MG63 (cell line): ENCODE results near the gene OR1F1. TPM values are rescaled to one million over a fixed set of nuclear protein-coding genes. Genes with fewer than 3 reads are reported as not detected.
"Not testable (repeated sequence)": the region's sequence is repeated elsewhere in the genome, so short reads cannot be mapped to it uniquely, and the experiment has no call there.

Source experiments
- DNase-seq: peaks from one replicate; pipeline ENCODE4 v3.0.0-alpha.2; 2020
- H3K27me3 ChIP-seq: fragments of 250-450 bp; sonication (Bioruptor Pico); 2 replicates; pipeline ENCODE4 v1.5.1; 2020; ENCODE audit warnings: mild to moderate bottlenecking, moderate library complexity
- H3K36me3 ChIP-seq: fragments of 250-450 bp; sonication (Bioruptor Pico); 2 replicates; pipeline ENCODE4 v1.5.1; 2020; ENCODE audit warnings: mild to moderate bottlenecking, moderate library complexity
- H3K4me3 ChIP-seq: fragments of 250-450 bp; sonication (Bioruptor Pico); 2 replicates; pipeline ENCODE4 v1.5.1; 2020; ENCODE audit warnings: mild to moderate bottlenecking, moderate library complexity
- H3K9me3 ChIP-seq: fragments of 250-450 bp; sonication (Bioruptor Pico); 2 replicates; pipeline ENCODE4 v1.5.1; 2020; ENCODE audit warnings: mild to moderate bottlenecking, moderate library complexity
- total RNA-seq: library from RNA; depleted of rRNA; stranded (reverse); fragments of >200 nt; shearing (Covaris generic); gene quantifications from 2 replicates; pipeline ENCODE4 v1.2.3, GENCODE V29; 2014; ENCODE audit warnings: low replicate concordance

OR1F1 gene
- total RNA-seq, 1 experiment from 2014 or later, result not detected

GRCh38 chr16:3183445-3184139, 4.4 kb upstream of the OR1F1 start:
- no peaks in the 10 kb centered on the region for H3K9me3 ChIP-seq
- peaks cover 6% of the 10 kb centered on the region for H3K27me3 ChIP-seq
- H3K36me3 ChIP-seq, result no peaks in the 10 kb centered on the region
- peak; percentile 61 for DNase-seq
- peak overlapping the region; percentile 61 for H3K4me3 ChIP-seq

- Histone ChIP-seq H3K36me3 (no peaks in the 10 kb centered on the region), H3K4me3 (peak overlapping the region; percentile 64), H3K9me3 (no peaks in the 10 kb centered on the region), H3K27me3 (peaks cover 6% of the 10 kb centered on the region; the same call in 1 of the 2 replicates)
- no peak for DNase-seq
These were observed 886 bp upstream of the OR1F1 start for GRCh38 chr16:3186946-3187690.

- no peaks in the 10 kb centered on the region for H3K9me3 ChIP-seq
- no peaks in the 10 kb centered on the region for H3K36me3 ChIP-seq
- H3K27me3 ChIP-seq, result peaks cover 6% of the 10 kb centered on the region; the same call in 1 of the 2 replicates
- peak overlapping the region; percentile 64 for H3K4me3 ChIP-seq
- no peak for DNase-seq
These were observed 596 bp downstream of the OR1F1 start for GRCh38 chr16:3188675-3188924.

GRCh38 chr16:3188925-3189825, 1.2 kb downstream of the OR1F1 start:
- peak; percentile 75 for DNase-seq
- Histone ChIP-seq H3K9me3 (no peaks in the 10 kb centered on the region), H3K4me3 (peak overlapping the region; percentile 64), H3K27me3 (peaks cover 6% of the 10 kb centered on the region; the same call in 1 of the 2 replicates), H3K36me3 (no peaks in the 10 kb centered on the region)

GRCh38 chr16:3189869-3190268, 1.9 kb downstream of the OR1F1 start:
- Histone ChIP-seq H3K36me3 (no peaks in the 10 kb centered on the region), H3K4me3 (peak overlapping the region; percentile 64), H3K9me3 (no peaks in the 10 kb centered on the region), H3K27me3 (peaks cover 6% of the 10 kb centered on the region; the same call in 1 of the 2 replicates)
- no peak for DNase-seq

- peaks cover 6% of the 10 kb centered on the region; the same call in 1 of the 2 replicates for H3K27me3 ChIP-seq
- peak overlapping the region; percentile 44 for H3K4me3 ChIP-seq
- H3K9me3 ChIP-seq, result no peaks in the 10 kb centered on the region
- no peaks in the 10 kb centered on the region for H3K36me3 ChIP-seq
- no peak for DNase-seq
These were observed 2.9 kb downstream of the OR1F1 start for GRCh38 chr16:3190949-3191353.

- peaks cover 6% of the 10 kb centered on the region; the same call in 1 of the 2 replicates for H3K27me3 ChIP-seq
- H3K4me3 ChIP-seq, result no peak overlapping the region
- no peaks in the 10 kb centered on the region for H3K9me3 ChIP-seq
- no peak for DNase-seq
- H3K36me3 ChIP-seq, result no peaks in the 10 kb centered on the region
These were observed 4.5 kb downstream of the OR1F1 start for GRCh38 chr16:3192476-3193019.

- Histone ChIP-seq H3K4me3 (no peak overlapping the region), H3K36me3 (no peaks in the 10 kb centered on the region), H3K9me3 (no peaks in the 10 kb centered on the region), H3K27me3 (peaks cover 6% of the 10 kb centered on the region; the same call in 1 of the 2 replicates)
- no peak for DNase-seq
These were observed 5.5 kb downstream of the OR1F1 start for GRCh38 chr16:3193221-3194212.

GRCh38 chr16:3194792-3195191, 6.8 kb downstream of the OR1F1 start:
- H3K27me3 ChIP-seq, result peaks cover 6% of the 10 kb centered on the region; the same call in 1 of the 2 replicates
- H3K4me3 ChIP-seq, result no peak overlapping the region
- H3K9me3 ChIP-seq, result no peaks in the 10 kb centered on the region
- H3K36me3 ChIP-seq, result no peaks in the 10 kb centered on the region
- no peak for DNase-seq

GRCh38 chr16:3195975-3196374, 8.0 kb downstream of the OR1F1 start:
- Histone ChIP-seq H3K36me3 (no peaks in the 10 kb centered on the region), H3K9me3 (no peaks in the 10 kb centered on the region; the same call in 1 of the 2 replicates), H3K4me3 (no peak overlapping the region), H3K27me3 (no peaks in the 10 kb centered on the region)
- no peak for DNase-seq

- not testable (repeated sequence) for H3K36me3 ChIP-seq, H3K4me3 ChIP-seq, H3K9me3 ChIP-seq, H3K27me3 ChIP-seq, DNase-seq
These were observed 9.8 kb downstream of the OR1F1 start for GRCh38 chr16:3197694-3198333.

- H3K27me3 ChIP-seq, result no peaks in the 10 kb centered on the region
- no peak overlapping the region for H3K4me3 ChIP-seq
- DNase-seq, result no peak
- no peaks in the 10 kb centered on the region for H3K36me3 ChIP-seq
- H3K9me3 ChIP-seq, result peaks cover 2% of the 10 kb centered on the region
These were observed 10.5 kb downstream of the OR1F1 start for GRCh38 chr16:3198334-3199072.

- no peak overlapping the region for H3K4me3 ChIP-seq
- DNase-seq, result no peak
- peaks cover 18% of the 10 kb centered on the region for H3K9me3 ChIP-seq
- H3K27me3 ChIP-seq, result no peaks in the 10 kb centered on the region
- no peaks in the 10 kb centered on the region for H3K36me3 ChIP-seq
These were observed 15.0 kb downstream of the OR1F1 start for GRCh38 chr16:3202903-3203539.

GRCh38 chr16:3205939-3206338, 17.9 kb downstream of the OR1F1 start:
- DNase-seq, H3K27me3 ChIP-seq, H3K4me3 ChIP-seq, H3K36me3 ChIP-seq: not testable (repeated sequence)
- peaks cover 24% of the 10 kb centered on the region for H3K9me3 ChIP-seq
